Measurements from ENCODE around the gene LHX1.

Gene LHX1

DNA sequence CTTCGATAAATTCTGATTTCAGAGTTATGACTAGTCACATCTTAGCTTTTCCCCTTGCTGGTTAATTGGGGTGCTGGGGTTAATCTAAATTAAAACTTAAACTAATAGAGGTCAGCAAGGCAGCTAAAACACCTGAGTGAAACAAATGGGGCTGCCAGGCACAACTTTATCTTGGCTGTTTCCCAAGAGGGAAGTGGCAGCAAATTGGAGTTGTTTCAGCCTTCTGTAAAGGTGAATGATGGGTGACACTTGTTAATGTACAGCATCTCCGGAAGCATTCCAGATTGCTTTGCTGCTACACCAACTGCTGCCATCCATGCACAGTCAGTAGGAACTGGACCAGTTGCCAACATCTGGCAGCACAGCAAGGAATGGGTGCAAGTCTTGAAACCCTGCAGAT is 55.4 kb downstream of the LHX1 start:
- TF ChIP-seq, protein P1, sequence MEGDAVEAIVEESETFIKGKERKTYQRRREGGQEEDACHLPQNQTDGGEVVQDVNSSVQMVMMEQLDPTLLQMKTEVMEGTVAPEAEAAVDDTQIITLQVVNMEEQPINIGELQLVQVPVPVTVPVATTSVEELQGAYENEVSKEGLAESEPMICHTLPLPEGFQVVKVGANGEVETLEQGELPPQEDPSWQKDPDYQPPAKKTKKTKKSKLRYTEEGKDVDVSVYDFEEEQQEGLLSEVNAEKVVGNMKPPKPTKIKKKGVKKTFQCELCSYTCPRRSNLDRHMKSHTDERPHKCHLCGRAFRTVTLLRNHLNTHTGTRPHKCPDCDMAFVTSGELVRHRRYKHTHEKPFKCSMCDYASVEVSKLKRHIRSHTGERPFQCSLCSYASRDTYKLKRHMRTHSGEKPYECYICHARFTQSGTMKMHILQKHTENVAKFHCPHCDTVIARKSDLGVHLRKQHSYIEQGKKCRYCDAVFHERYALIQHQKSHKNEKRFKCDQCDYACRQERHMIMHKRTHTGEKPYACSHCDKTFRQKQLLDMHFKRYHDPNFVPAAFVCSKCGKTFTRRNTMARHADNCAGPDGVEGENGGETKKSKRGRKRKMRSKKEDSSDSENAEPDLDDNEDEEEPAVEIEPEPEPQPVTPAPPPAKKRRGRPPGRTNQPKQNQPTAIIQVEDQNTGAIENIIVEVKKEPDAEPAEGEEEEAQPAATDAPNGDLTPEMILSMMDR (conservative IDR thresholded peaks at IDR 0.05; ENCODE audit: low read length), result no peak

DNA sequence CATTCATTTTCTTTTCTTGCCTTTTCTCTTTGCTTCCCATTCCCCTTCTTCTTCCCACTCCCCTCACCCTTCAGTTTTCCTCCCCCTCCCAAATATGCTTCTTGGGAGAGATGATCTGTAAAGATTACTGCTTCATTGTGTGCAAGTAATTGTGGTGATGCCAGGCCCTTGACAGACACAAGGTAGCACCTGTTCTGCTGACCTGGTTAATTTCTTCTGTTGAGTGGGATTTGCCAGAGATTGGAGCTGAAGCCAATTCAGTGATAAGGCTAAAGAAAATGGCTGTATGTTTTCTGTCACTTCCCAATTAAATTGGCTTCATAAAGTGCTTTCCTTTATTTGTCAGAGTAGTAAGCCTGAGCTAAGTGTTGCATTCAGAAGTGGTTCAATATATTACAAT is 56.0 kb downstream of the LHX1 start:
- no peak for DNase-seq (ENCODE audit: low read depth)
- TF ChIP-seq, protein P1 (conservative IDR thresholded peaks at IDR 0.05; ENCODE audit: low read length), result no peak
- H3K4me3 ChIP-seq (ENCODE audit: low read length), result no peak overlapping the region

More for the DNA sequence above, 55.4 kb downstream of the LHX1 start:
- no peak overlapping the region for H3K4me3 ChIP-seq (ENCODE audit: low read length)
- no peak for DNase-seq (ENCODE audit: low read depth)
